ENCODE results near the gene MYRF.

Gene MYRF

GRCh38 chr11:61752117-61752924 lies at the start of gene MYRF:
Gene MYRF, plus strand, starts transcription at chr11:61752636. Its CDS starts 109 bp downstream, at chr11:61752745.
- FAIRE-seq (no peak), DNase-seq (ENCODE audit: low spot score) (peak; percentile 6)

- FAIRE-seq (no peak), DNase-seq (ENCODE audit: low spot score) (no peak)
Observed at GRCh38 chr11:61702701-61703312, 49.6 kb upstream of the MYRF start.

GRCh38 chr11:61704838-61705237 lies 47.6 kb upstream of the MYRF start:
- DNase-seq (ENCODE audit: low spot score) = no peak
- no peak for FAIRE-seq

GRCh38 chr11:61706452-61707400 lies 45.7 kb upstream of the MYRF start:
- DNase-seq (ENCODE audit: low spot score) = no peak
- no peak for FAIRE-seq

- no peak for FAIRE-seq
- DNase-seq (ENCODE audit: low spot score) = no peak
Observed at GRCh38 chr11:61707574-61707973, 44.9 kb upstream of the MYRF start.

GRCh38 chr11:61709110-61709509 lies 43.3 kb upstream of the MYRF start:
- FAIRE-seq = no peak
- no peak for DNase-seq (ENCODE audit: low spot score)

GRCh38 chr11:61709572-61709971 lies 42.9 kb upstream of the MYRF start:
- no peak for FAIRE-seq
- DNase-seq (ENCODE audit: low spot score) = no peak

- DNase-seq (ENCODE audit: low spot score) (no peak), FAIRE-seq (no peak)
Observed at GRCh38 chr11:61710019-61710418, 42.4 kb upstream of the MYRF start.

GRCh38 chr11:61711037-61711436 lies 41.4 kb upstream of the MYRF start:
- no peak for FAIRE-seq

GRCh38 chr11:61711498-61711897 lies 40.9 kb upstream of the MYRF start:
- FAIRE-seq = no peak
- DNase-seq (ENCODE audit: low spot score) = no peak

More at GRCh38 chr11:61711037-61711436, 41.4 kb upstream of the MYRF start:
- no peak for DNase-seq (ENCODE audit: low spot score)

GRCh38 chr11:61712314-61712713 lies 40.1 kb upstream of the MYRF start:
- FAIRE-seq = no peak
- no peak for DNase-seq (ENCODE audit: low spot score)

- no peak for DNase-seq (ENCODE audit: low spot score)
Observed at GRCh38 chr11:61712846-61713245, 39.6 kb upstream of the MYRF start.

GRCh38 chr11:61713464-61713863 lies 39.0 kb upstream of the MYRF start:
- FAIRE-seq (no peak), DNase-seq (ENCODE audit: low spot score) (no peak)

More at GRCh38 chr11:61712846-61713245, 39.6 kb upstream of the MYRF start:
- no peak for FAIRE-seq

- no peak for DNase-seq (ENCODE audit: low spot score)
- FAIRE-seq = no peak
Observed at GRCh38 chr11:61713906-61714305, 38.5 kb upstream of the MYRF start.

GRCh38 chr11:61714316-61714715 lies 38.1 kb upstream of the MYRF start:
- DNase-seq (ENCODE audit: low spot score) (no peak), FAIRE-seq (no peak)

GRCh38 chr11:61714916-61715315 lies 37.5 kb upstream of the MYRF start:
- FAIRE-seq (no peak), DNase-seq (ENCODE audit: low spot score) (no peak)

GRCh38 chr11:61715867-61716266 lies 36.6 kb upstream of the MYRF start:
- FAIRE-seq (no peak), DNase-seq (ENCODE audit: low spot score) (no peak)

GRCh38 chr11:61716478-61717285 lies 35.8 kb upstream of the MYRF start:
- DNase-seq (ENCODE audit: low spot score) (no peak), FAIRE-seq (no peak)

- DNase-seq (ENCODE audit: low spot score) = no peak
- no peak for FAIRE-seq
Observed at GRCh38 chr11:61717286-61718033, 35.0 kb upstream of the MYRF start.

- DNase-seq (ENCODE audit: low spot score) = no peak
- FAIRE-seq = no peak
Observed at GRCh38 chr11:61718046-61718531, 34.3 kb upstream of the MYRF start.

All from RCC 7860 (cell line).